GM15510 (cell line): ENCODE results near the gene LRP2.

Experiments
- POLR2A ChIP-seq: IDR thresholded peaks from 3 replicates; pipeline ENCODE4 v1.6.1; 2011; ENCODE audit warnings: borderline replicate concordance; ENCODE audit not compliant: insufficient read length; ENCODE audit errors: extremely low read depth

Gene LRP2

GRCh38 chr2:169285531-169286235 lies 76.7 kb downstream of the LRP2 start:
- no peak for TF ChIP-seq POLR2A

GRCh38 chr2:169280502-169280901 lies 81.8 kb downstream of the LRP2 start:
- TF ChIP-seq POLR2A = no peak

- no peak for TF ChIP-seq POLR2A
Observed at GRCh38 chr2:169275696-169276444, 86.5 kb downstream of the LRP2 start.

- no peak for TF ChIP-seq POLR2A
Observed at GRCh38 chr2:169272010-169272409, 90.3 kb downstream of the LRP2 start.

- TF ChIP-seq POLR2A = no peak
Observed at GRCh38 chr2:169265591-169265990, 96.7 kb downstream of the LRP2 start.

GRCh38 chr2:169260846-169261642 lies 101.3 kb downstream of the LRP2 start:
- no peak for TF ChIP-seq POLR2A

GRCh38 chr2:169260246-169260645 lies 102.1 kb downstream of the LRP2 start:
- TF ChIP-seq POLR2A = no peak

- TF ChIP-seq POLR2A = no peak
Observed at GRCh38 chr2:169259402-169259801, 102.9 kb downstream of the LRP2 start.

GRCh38 chr2:169258045-169258601 lies 104.2 kb downstream of the LRP2 start:
- TF ChIP-seq POLR2A = no peak

GRCh38 chr2:169254774-169255173 lies 107.6 kb downstream of the LRP2 start:
- TF ChIP-seq POLR2A = no peak

- no peak for TF ChIP-seq POLR2A
Observed at GRCh38 chr2:169247211-169247610, 115.1 kb downstream of the LRP2 start.

GRCh38 chr2:169240405-169240804 lies 121.9 kb downstream of the LRP2 start:
- no peak for TF ChIP-seq POLR2A

GRCh38 chr2:169237939-169238338 lies 124.4 kb downstream of the LRP2 start:
- no peak for TF ChIP-seq POLR2A

- no peak for TF ChIP-seq POLR2A
Observed at GRCh38 chr2:169237286-169237685, 125.0 kb downstream of the LRP2 start.

GRCh38 chr2:169232551-169233154 lies 129.7 kb downstream of the LRP2 start:
- no peak for TF ChIP-seq POLR2A

- no peak for TF ChIP-seq POLR2A
Observed at GRCh38 chr2:169230204-169230603, 132.1 kb downstream of the LRP2 start.

GRCh38 chr2:169229590-169229989 lies 132.7 kb downstream of the LRP2 start:
- no peak for TF ChIP-seq POLR2A
